Measurements from ENCODE around the gene MFSD12.

Gene MFSD12

GRCh38 chr19:3599776-3600187, 42.4 kb upstream of the MFSD12 start:
- no peak overlapping the region for H3K4me3 ChIP-seq (ENCODE audit: low read depth in 1 of 2, low read length in 2 of 2)

GRCh38 chr19:3595521-3596061, 38.2 kb upstream of the MFSD12 start:
- H3K27ac ChIP-seq (ENCODE audit: low read depth, low read length), result no peak overlapping the region
- no peak overlapping the region for H3K9ac ChIP-seq (ENCODE audit: low read depth in 1 of 2, low read length in 2 of 2)
- no peaks in the 10 kb centered on the region for H3K4me1 ChIP-seq (ENCODE audit: control insufficient read depth in 1 of 2, insufficient read depth in 2 of 2, low read length in 2 of 2)
- H3K9me3 ChIP-seq (ENCODE audit: control insufficient read depth in 1 of 2, low read length in 2 of 2), result no peaks in the 10 kb centered on the region
- H3K36me3 ChIP-seq (ENCODE audit: control insufficient read depth in 1 of 2, insufficient read depth in 2 of 2, low read length in 2 of 2), result no peaks in the 10 kb centered on the region
- no peak overlapping the region for H3K4me3 ChIP-seq (ENCODE audit: low read depth in 1 of 2, low read length in 2 of 2)
- peaks cover 0 to 4% of the 10 kb centered on the region in 2 donors for H3K27me3 ChIP-seq (ENCODE audit: control insufficient read depth in 1 of 2, insufficient read depth in 2 of 2, low read length in 2 of 2)

More at GRCh38 chr19:3599776-3600187, 42.4 kb upstream of the MFSD12 start:
- Histone ChIP-seq H3K27me3 (ENCODE audit: control insufficient read depth in 1 of 2, insufficient read depth in 2 of 2, low read length in 2 of 2) (no peaks in the 10 kb centered on the region), H3K9me3 (ENCODE audit: control insufficient read depth in 1 of 2, low read length in 2 of 2) (no peaks in the 10 kb centered on the region), H3K4me1 (ENCODE audit: control insufficient read depth in 1 of 2, insufficient read depth in 2 of 2, low read length in 2 of 2) (peaks cover 2 to 3% of the 10 kb centered on the region in 2 donors), H3K36me3 (ENCODE audit: control insufficient read depth in 1 of 2, insufficient read depth in 2 of 2, low read length in 2 of 2) (no peaks in the 10 kb centered on the region), H3K9ac (ENCODE audit: low read depth in 1 of 2, low read length in 2 of 2) (no peak overlapping the region), H3K27ac (ENCODE audit: low read depth, low read length) (no peak overlapping the region)

GRCh38 chr19:3593156-3593555, 35.8 kb upstream of the MFSD12 start:
- no peaks in the 10 kb centered on the region for H3K9me3 ChIP-seq (ENCODE audit: control insufficient read depth in 1 of 2, low read length in 2 of 2)
- peaks cover 0 to 4% of the 10 kb centered on the region in 2 donors for H3K27me3 ChIP-seq (ENCODE audit: control insufficient read depth in 1 of 2, insufficient read depth in 2 of 2, low read length in 2 of 2)
- H3K36me3 ChIP-seq (ENCODE audit: control insufficient read depth in 1 of 2, insufficient read depth in 2 of 2, low read length in 2 of 2), result no peaks in the 10 kb centered on the region
- H3K9ac ChIP-seq (ENCODE audit: low read depth in 1 of 2, low read length in 2 of 2), result no peak overlapping the region
- no peak overlapping the region for H3K27ac ChIP-seq (ENCODE audit: low read depth, low read length)
- no peak overlapping the region for H3K4me3 ChIP-seq (ENCODE audit: low read depth in 1 of 2, low read length in 2 of 2)
- H3K4me1 ChIP-seq (ENCODE audit: control insufficient read depth in 1 of 2, insufficient read depth in 2 of 2, low read length in 2 of 2), result no peaks in the 10 kb centered on the region

GRCh38 chr19:3591876-3592613, 34.7 kb upstream of the MFSD12 start:
- H3K27ac ChIP-seq (ENCODE audit: low read depth, low read length), result no peak overlapping the region

GRCh38 chr19:3590991-3591659, 33.7 kb upstream of the MFSD12 start:
- no peaks in the 10 kb centered on the region for H3K36me3 ChIP-seq (ENCODE audit: control insufficient read depth in 1 of 2, insufficient read depth in 2 of 2, low read length in 2 of 2)
- H3K9me3 ChIP-seq (ENCODE audit: control insufficient read depth in 1 of 2, low read length in 2 of 2), result no peaks in the 10 kb centered on the region
- no peak overlapping the region for H3K9ac ChIP-seq (ENCODE audit: low read depth in 1 of 2, low read length in 2 of 2)
- H3K4me1 ChIP-seq (ENCODE audit: control insufficient read depth in 1 of 2, insufficient read depth in 2 of 2, low read length in 2 of 2), result no peaks in the 10 kb centered on the region
- H3K27me3 ChIP-seq (ENCODE audit: control insufficient read depth in 1 of 2, insufficient read depth in 2 of 2, low read length in 2 of 2), result peaks cover 0 to 4% of the 10 kb centered on the region in 2 donors
- no peak overlapping the region for H3K4me3 ChIP-seq (ENCODE audit: low read depth in 1 of 2, low read length in 2 of 2)
- H3K27ac ChIP-seq (ENCODE audit: low read depth, low read length), result no peak overlapping the region

More at GRCh38 chr19:3591876-3592613, 34.7 kb upstream of the MFSD12 start:
- Histone ChIP-seq H3K4me3 (ENCODE audit: low read depth in 1 of 2, low read length in 2 of 2) (no peak overlapping the region), H3K4me1 (ENCODE audit: control insufficient read depth in 1 of 2, insufficient read depth in 2 of 2, low read length in 2 of 2) (no peaks in the 10 kb centered on the region), H3K36me3 (ENCODE audit: control insufficient read depth in 1 of 2, insufficient read depth in 2 of 2, low read length in 2 of 2) (no peaks in the 10 kb centered on the region), H3K9me3 (ENCODE audit: control insufficient read depth in 1 of 2, low read length in 2 of 2) (no peaks in the 10 kb centered on the region), H3K9ac (ENCODE audit: low read depth in 1 of 2, low read length in 2 of 2) (no peak overlapping the region), H3K27me3 (ENCODE audit: control insufficient read depth in 1 of 2, insufficient read depth in 2 of 2, low read length in 2 of 2) (peaks cover 0 to 4% of the 10 kb centered on the region in 2 donors)

- Histone ChIP-seq H3K9me3 (ENCODE audit: control insufficient read depth in 1 of 2, low read length in 2 of 2) (no peaks in the 10 kb centered on the region), H3K4me3 (ENCODE audit: low read depth in 1 of 2, low read length in 2 of 2) (no peak overlapping the region), H3K27ac (ENCODE audit: low read depth, low read length) (no peak overlapping the region), H3K36me3 (ENCODE audit: control insufficient read depth in 1 of 2, insufficient read depth in 2 of 2, low read length in 2 of 2) (no peaks in the 10 kb centered on the region), H3K27me3 (ENCODE audit: control insufficient read depth in 1 of 2, insufficient read depth in 2 of 2, low read length in 2 of 2) (peaks cover 5 to 8% of the 10 kb centered on the region in 2 donors), H3K4me1 (ENCODE audit: control insufficient read depth in 1 of 2, insufficient read depth in 2 of 2, low read length in 2 of 2) (no peaks in the 10 kb centered on the region), H3K9ac (ENCODE audit: low read depth in 1 of 2, low read length in 2 of 2) (no peak overlapping the region)
Measured at GRCh38 chr19:3589949-3590348, 32.6 kb upstream of the MFSD12 start.

- H3K4me1 ChIP-seq (ENCODE audit: control insufficient read depth in 1 of 2, insufficient read depth in 2 of 2, low read length in 2 of 2), result no peaks in the 10 kb centered on the region
- peaks cover 5% of the 10 kb centered on the region in 2 donors for H3K27me3 ChIP-seq (ENCODE audit: control insufficient read depth in 1 of 2, insufficient read depth in 2 of 2, low read length in 2 of 2)
- H3K36me3 ChIP-seq (ENCODE audit: control insufficient read depth in 1 of 2, insufficient read depth in 2 of 2, low read length in 2 of 2), result no peaks in the 10 kb centered on the region
- no peaks in the 10 kb centered on the region for H3K9me3 ChIP-seq (ENCODE audit: control insufficient read depth in 1 of 2, low read length in 2 of 2)
- H3K9ac ChIP-seq (ENCODE audit: low read depth in 1 of 2, low read length in 2 of 2), result no peak overlapping the region
- no peak overlapping the region for H3K27ac ChIP-seq (ENCODE audit: low read depth, low read length)
- H3K4me3 ChIP-seq (ENCODE audit: low read depth in 1 of 2, low read length in 2 of 2), result no peak overlapping the region
Measured at GRCh38 chr19:3589439-3589838, 32.1 kb upstream of the MFSD12 start.

- Histone ChIP-seq H3K36me3 (ENCODE audit: control insufficient read depth in 1 of 2, insufficient read depth in 2 of 2, low read length in 2 of 2) (no peaks in the 10 kb centered on the region), H3K27ac (ENCODE audit: low read depth, low read length) (no peak overlapping the region), H3K4me1 (ENCODE audit: control insufficient read depth in 1 of 2, insufficient read depth in 2 of 2, low read length in 2 of 2) (no peaks in the 10 kb centered on the region), H3K9ac (ENCODE audit: low read depth in 1 of 2, low read length in 2 of 2) (no peak overlapping the region), H3K9me3 (ENCODE audit: control insufficient read depth in 1 of 2, low read length in 2 of 2) (no peaks in the 10 kb centered on the region), H3K27me3 (ENCODE audit: control insufficient read depth in 1 of 2, insufficient read depth in 2 of 2, low read length in 2 of 2) (peaks cover 4 to 5% of the 10 kb centered on the region in 2 donors), H3K4me3 (ENCODE audit: low read depth in 1 of 2, low read length in 2 of 2) (no peak overlapping the region)
Measured at GRCh38 chr19:3586707-3587346, 29.4 kb upstream of the MFSD12 start.

GRCh38 chr19:3586127-3586626, 28.8 kb upstream of the MFSD12 start:
- Histone ChIP-seq H3K4me3 (ENCODE audit: low read depth in 1 of 2, low read length in 2 of 2) (peak overlapping the region; percentile 13 to 15), H3K9me3 (ENCODE audit: control insufficient read depth in 1 of 2, low read length in 2 of 2) (no peaks in the 10 kb centered on the region), H3K4me1 (ENCODE audit: control insufficient read depth in 1 of 2, insufficient read depth in 2 of 2, low read length in 2 of 2) (no peaks in the 10 kb centered on the region), H3K36me3 (ENCODE audit: control insufficient read depth in 1 of 2, insufficient read depth in 2 of 2, low read length in 2 of 2) (no peaks in the 10 kb centered on the region), H3K9ac (ENCODE audit: low read depth in 1 of 2, low read length in 2 of 2) (no peak overlapping the region), H3K27ac (ENCODE audit: low read depth, low read length) (no peak overlapping the region), H3K27me3 (ENCODE audit: control insufficient read depth in 1 of 2, insufficient read depth in 2 of 2, low read length in 2 of 2) (peaks cover 4 to 5% of the 10 kb centered on the region in 2 donors)

All from duodenal mucosa (tissue), 2 donors.